ENCODE measurements around the gene FAM47E.
"Not testable (repeated sequence)": the region's sequence is repeated elsewhere in the genome, so short reads cannot be mapped to it uniquely, and the experiment has no call there.

Gene FAM47E

DNA sequence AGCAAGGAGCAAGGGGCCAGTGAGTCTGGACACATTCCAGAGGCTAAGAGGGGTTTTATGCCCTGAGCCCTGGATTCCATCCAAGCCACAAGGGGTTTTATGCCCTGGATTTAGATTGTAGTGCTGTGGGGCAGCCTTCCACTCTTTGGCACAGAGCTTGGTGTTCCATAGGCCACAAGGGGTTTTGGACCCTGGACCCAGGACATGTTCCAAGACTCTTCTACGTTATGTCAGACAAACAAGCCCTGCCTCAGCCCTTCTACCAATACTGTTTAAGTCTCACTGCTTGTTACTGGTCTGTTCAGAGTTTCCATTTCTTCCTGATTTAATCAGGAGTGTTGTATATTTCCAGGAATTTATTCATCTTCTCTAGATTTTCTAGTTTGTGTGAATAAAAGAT lies 25.1 kb upstream of the FAM47E start:
- no peak for FAIRE-seq

DNA sequence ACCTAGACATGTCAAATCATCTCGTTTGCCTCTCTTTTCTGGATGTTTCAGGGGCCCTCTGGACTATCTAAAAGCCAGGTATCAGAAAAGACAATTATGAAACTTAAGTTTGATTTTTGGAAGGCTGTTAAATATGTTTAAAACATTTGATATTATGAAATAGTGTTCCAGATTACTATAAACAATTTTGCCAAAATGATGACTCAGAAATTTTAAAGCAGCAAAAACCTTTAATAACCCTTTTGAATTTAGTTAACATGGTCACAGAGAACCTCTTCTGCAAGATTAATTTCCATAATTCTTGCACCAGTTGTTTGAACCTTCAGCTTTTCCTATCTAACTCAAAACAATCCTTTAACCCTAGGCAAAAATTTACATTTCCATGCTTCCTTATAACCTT lies 18.8 kb upstream of the FAM47E start:
- FAIRE-seq, result no peak

DNA sequence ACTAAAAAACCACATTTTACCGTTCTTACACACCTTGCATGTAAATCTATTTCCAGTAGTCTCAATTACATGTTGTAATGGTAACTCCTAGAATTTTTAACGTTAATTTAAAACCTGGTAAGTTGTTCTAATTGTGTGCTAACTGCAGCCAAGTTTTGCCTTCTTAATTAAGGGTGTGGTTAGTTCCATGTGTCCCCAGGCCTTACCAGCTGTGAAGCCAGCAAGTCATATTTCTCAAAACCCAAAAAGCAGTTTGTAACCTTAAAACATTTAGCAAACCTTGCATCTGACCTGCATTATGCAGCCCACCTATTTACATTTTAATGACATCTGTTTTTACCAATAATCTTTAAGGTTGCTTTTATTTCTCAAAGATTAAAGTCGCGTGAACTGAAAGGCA lies 18.4 kb upstream of the FAM47E start:
- no peak for FAIRE-seq

DNA sequence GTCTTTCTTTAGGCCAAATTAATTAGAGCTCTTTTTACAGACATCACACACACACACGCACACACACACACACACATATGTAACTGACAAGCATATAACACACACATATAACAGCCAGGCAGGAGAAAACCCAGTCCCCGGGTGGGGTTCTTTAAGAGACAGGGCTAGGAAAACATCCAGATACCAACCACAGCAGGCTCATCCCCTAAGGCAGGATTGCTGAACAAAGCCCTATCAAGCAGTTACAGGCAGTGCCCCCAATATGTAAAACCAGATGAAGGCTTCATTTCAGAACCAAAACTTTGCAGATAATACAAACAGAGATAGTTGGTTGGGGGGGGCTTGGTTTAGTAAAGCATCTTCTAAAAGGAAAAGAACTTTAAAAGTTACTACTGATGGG lies 18.0 kb upstream of the FAM47E start:
- FAIRE-seq, result no peak

DNA sequence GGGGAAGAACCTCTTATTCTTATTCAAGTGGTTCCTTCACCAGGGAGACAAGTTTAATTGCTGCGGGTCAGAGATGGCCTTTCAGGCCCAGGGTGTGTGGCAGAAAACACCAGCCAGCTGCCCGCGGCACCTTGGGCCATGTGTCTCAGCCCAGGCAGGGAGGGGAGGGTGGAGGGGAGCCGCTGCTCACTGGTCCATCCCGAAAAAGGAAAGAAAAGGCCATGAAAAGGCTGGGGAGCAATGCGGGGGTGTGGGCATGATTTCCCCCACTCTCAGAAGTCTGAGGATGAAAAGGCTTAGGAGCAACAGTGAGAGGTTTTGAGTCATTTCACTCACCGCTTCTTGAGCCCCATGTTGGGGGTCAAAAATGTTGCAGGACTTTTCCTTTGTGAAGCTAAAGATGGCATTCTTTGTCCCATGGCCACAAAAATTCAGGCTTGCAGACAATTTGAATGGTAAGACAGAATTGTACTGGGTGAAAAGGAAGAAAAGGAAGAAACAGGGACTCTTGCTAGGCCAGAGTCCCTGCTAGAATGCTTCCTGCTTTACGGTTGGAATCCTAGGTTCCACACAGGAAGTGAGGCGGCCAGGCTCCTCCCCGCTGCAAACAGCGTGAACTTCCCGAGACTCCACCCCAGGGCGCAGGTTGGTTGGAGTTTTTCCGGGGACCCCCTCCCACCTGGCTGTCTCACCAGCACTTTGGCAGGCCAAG lies 17.4 kb upstream of the FAM47E start:
- no peak for FAIRE-seq

DNA sequence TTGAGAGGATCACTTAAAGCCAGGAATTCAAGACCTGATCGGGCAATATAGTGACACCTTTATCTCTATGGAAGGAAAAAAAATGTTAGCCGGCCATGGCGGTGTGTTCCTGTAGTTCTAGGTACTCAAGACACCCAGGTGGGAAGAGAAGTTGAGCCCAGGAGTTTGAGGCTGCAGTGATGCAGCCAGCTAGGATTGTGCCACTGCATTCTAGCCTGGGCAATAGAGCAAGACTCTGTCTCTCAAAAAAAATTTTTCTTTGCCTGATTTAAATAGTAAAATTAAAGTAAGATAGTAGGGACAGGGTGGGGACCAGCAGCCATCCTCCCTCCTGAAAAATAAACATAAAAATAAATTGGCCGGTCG lies 16.9 kb upstream of the FAM47E start:
- no peak for FAIRE-seq

DNA sequence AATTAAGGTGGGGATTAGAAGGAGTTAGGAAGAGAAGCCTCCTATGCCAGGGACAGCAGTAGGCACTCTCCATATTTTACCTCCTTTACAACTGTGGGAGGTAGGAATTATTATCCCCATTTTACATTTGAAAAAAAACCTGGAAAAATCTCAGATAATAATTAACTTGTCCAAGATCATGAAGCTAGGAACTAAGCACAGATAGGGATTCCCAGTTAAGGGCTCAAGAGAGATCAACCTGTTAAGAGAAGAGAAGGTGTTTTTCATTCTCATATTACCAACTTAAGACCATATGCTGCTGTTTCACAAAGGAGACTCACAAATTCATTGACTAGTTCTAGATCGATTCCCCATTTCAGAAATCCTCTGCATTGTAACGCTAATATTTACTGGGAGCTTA lies 16.1 kb upstream of the FAM47E start:
- FAIRE-seq, result no peak

DNA sequence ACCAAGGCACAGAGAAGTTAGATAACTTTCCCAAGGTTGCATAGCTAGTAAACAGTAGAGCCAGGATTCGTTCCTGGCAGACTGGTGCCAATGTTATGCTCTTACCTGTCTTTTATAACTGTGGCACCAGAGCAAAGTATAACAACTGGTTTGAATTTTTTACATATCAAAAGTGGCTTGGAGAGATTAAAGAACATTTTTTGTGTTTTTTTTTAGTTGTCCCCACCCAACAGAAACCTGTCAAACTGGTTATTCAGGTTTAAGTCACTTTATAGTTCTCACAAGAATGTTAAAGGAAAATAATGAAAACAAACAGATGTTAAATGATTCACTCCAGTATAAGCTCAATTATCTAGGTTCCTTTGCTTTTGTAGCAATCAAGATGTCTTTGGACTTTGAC lies 15.6 kb upstream of the FAM47E start:
- FAIRE-seq, result no peak

DNA sequence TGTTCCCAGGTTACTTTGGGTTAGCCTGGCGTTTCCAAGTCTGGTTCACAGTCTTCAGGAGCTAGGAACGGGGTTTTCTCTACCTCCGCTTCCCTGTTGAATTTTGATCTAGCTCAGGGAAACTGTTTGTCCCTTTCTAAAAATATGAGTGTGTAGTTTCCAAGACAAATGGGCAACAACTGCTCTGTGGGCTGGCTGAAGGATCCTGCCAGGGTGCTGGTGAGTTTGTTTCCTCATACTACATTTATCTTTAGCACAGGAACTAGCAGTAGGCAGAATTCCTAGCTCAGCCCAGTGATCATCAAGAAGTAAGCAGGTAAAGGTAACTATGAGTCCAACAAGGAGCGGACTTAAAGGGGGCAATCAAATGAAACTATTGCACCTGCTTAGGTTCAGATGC lies 13.3 kb upstream of the FAM47E start:
- FAIRE-seq, result no peak

DNA sequence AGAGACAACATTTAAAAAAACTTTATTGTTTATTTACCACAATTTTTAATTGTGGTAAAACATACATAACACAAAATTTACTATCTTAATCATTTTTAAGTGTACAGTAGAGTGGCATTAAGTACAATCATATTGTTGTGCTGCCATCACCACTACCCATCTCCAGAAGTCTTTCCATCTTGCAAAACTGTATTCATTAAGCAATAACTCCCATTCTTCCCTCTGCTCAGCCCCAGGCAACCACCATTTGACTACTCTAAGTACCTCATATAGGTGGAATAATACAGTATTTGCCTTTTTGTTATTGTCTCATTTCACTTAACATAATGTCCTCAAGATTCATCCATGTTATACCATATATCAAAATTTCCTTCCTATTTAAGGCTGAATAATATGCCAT lies 12.8 kb upstream of the FAM47E start:
- FAIRE-seq, result no peak

DNA sequence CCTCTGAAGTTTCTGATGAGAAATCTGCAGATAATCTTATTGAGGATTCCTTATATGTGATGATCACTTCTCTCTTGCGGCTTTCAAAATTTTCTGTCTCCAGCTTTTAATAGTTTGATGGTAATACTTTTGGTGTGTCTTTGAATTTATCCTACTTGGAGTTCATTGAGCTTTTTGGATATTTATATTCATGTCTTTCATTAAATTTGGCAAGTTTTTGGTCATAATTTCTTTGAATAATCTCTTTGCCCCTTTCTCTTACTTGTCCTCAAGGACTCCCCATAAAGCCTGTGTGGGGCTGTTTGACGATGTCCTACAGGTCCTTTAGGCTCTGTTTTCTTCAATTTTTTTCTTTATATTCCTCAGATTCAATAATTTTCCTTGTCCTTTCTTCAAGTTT lies 11.3 kb upstream of the FAM47E start:
- FAIRE-seq, result no peak

DNA sequence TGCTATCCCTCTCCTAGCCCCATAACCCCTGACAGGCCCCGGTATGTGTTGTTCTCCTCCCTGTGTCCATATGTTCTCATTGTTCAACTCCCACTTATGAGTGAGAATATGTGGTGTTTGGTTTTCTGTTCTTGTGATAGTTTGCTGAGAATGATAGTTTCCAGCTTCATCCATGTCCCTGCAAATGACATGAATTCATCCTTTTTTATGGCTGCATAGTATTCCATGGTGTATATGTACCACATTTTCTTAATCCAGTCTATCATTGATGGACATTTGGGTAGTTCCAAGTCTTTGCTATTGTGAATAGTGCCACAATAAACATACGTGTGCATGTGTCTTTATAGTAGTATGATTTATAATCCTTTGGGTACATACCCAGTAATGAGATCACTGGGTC lies 7.6 kb upstream of the FAM47E start:
- not testable (repeated sequence) for FAIRE-seq

DNA sequence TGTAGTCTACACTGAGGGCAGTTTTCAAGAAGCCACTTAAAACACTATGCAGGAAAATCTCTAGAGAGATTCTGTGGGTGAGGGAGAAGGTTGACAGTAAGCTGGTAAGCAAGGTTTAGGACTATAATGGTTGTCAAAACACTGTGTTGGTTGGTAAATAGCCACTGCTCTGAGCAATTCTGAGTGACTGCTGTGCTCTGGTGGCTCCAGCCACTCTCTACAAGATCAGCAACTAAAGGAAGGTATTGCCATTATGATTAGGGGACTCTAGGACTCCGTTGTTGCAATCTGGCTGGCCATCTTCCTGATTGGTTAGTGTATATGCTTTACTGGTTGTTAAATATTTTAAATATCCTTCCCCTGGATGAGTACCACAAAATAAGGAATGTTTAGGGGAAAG lies 5.5 kb upstream of the FAM47E start:
- no peak for FAIRE-seq

DNA sequence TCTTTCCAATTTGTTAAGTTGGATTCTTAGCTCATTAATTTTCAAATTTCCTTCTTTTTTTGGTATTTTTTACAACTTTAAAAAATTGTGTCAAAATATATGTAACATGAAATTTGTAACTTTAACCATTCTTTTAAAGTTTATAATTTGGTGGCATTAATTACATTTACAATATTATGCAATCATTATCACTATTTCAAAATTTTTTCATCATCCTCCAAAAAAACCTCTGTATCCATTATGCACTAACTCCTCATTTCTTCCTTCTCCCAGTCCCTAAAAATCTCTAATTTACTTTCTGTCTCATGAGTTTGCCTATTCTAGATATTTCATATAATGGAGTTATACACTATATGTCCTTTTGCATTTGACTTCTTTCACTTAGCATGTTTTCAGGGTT lies 4.7 kb upstream of the FAM47E start:
- peak; percentile 26 for FAIRE-seq

DNA sequence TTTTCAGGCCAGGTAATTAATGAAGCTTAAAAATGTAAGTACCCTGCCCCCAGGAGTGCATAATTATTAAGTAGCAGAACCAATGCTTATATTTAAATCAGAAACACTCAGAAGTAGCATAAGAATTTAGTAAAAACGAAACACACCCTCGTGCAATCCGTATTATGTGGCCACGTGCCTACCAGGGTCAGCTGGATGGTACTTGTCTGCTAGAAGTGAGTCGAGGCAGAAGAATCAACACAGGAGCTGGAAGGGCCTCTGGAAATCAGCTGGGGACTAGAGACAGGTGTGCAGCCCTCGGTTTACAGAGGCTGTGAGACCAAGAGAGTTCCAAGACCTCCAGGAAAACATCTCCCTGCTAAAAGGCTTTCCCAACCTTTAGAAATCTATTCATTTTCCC lies 559 bp upstream of the FAM47E start:
- no peak for FAIRE-seq

DNA sequence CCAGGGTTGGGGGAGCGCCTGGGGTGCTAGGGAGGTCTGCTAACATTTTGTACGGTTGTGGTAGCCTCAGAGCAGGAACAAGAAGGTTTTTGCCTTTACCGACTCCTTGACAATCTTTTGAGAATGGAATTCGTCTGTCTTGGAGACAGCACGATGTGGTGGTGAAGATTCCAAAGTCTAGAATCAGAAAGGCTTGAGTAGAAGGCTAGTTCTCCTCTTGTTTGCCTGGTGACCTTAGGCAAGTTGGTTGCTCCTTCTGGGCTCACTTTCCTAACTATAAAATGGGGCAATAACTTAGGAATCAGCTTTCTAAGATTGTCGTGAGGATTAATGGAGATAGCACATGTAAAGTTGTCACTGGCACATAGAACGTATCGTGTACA lies 741 bp downstream of the FAM47E start:
- FAIRE-seq, result no peak

DNA sequence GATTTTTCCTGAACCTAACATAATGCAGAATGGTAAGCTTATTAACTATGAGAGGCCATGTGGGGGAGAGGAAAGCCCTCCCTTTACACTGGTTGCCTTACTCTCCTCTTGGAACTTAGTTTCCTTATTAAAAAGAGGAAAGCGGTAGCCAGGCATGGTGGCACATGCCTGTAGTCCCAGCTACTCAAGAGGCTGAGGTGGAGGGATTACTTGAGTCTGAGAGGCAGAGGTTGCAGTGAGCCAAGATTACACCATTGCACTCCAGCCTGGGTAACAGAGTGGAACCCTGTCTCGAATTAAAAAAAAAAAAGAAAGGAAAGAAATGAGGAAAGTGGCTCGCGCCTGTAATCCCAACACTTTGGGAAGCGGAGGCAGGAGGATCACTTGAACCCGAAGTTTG lies 2.0 kb downstream of the FAM47E start:
- no peak for FAIRE-seq

DNA sequence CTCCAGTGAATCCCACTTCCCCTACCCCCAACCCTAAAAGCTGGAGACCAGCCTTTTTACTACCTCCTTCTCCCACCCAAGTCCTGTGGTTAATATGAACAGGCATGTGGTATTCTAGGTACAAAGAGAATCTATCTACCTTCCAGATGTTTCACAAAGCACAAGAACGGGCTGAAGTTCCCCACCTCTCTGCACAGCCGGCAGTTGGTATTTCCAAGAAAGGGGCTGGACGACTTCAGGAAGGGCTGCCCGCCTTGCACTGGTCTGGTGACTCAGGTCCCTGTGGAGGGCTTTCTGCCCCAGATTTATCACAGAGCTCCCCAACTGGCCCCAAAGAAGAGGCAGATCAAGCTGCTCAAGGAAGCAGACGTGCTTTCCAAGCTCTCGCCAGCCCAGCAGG lies 4.5 kb downstream of the FAM47E start:
- FAIRE-seq, result no peak

DNA sequence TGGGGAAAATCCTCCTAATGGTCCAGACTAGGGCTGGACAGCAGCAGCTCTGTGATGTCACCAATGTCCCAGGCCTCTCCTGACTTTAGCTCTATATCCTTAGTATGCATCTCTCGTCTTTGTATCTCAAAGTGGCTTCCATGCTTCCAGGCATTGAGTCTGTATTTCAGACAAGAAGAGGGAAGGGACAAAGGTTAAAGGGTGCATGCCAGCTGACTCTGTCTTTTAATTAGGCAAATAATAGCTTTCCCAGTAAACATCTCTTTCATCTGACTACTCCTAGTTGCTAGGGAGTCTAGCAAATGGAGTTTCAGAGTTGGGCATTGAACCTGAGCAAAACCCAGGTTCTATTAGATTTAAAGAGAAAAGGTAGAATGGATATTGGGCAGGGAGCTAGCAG lies 5.4 kb downstream of the FAM47E start:
- no peak for FAIRE-seq

DNA sequence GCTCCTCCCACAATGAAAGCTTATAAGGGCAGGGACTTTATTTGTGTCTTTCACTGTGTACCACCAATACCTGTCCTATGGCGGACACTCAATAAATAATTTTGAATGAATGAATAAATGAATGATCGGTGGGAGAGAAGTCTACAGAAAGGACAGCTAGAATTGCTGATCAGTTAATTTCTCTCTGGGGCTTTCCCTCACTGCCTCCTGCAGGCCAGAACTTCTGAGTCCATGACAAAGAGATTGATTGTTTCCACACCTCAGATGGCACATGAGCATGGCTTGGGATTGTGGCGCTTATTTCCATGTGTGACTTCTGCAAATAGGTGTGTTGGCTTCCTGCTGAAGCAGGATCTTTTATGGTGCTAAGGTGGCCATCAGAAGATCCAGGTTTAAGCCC lies 6.3 kb downstream of the FAM47E start:
- FAIRE-seq, result no peak

DNA sequence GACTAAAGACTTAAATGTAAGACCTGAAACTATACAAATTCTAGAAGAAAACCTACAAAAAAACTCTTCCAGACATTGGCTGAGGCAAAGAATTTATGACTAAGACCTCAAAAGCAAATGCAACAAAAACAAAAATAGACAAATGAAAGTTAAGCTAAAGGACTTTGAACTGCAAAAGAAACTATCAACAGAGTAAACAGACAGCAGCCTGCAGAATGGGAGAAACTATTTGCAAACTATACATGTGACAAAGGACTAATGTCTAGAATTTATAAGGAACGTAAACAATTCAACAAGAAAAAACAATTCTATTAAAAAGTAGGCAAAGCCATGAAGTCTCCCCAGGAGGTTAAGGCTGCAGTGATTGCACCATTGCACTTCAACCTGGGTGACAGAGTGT lies 9.1 kb downstream of the FAM47E start:
- FAIRE-seq, result no peak

DNA sequence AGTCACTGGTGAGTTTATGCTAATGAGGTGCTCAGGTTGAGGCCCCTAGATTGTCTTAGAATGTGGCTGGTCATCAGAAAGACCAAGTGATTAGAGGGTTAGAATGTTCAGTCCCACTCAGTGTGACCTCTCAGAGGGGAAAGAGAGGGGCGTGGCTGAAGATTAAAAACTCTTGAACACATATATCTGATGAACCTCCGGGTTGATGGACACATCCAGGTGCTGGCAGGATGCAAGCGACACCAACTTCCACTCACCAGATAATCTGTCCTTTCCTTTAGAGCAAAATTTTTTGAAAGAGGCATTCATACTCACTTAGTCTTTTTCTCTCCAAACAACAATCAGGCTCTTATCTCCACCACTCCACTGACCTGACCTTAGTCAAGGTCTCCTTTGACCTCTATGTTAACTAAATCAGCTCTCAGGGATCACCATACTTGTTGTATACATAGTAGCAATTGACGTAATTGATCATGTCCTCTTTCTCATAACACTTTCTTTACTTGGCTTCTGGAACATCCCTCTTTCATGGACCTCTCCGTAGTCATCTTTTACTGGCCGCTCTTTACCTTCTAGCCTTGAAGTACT lies 14.2 kb downstream of the FAM47E start:
- FAIRE-seq, result no peak

DNA sequence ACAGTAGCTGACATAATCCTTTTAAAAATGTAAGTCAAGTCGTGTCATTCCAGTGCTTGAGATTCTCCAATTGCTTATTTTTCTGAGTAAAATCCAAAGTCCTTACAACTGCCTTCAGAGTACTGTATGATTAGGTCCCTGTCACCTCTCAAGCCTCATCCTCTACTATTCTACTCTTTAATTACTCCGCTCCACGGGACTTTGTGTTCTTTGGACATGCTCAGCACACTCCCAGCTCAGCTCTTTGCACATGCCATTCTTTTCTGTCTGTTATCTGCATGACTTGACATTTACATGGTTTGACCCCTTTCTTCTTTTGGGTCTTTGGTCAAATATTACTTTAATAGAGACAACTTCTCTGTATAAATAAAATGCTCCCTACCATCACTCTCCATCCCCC lies 15.1 kb downstream of the FAM47E start:
- no peak for FAIRE-seq

DNA sequence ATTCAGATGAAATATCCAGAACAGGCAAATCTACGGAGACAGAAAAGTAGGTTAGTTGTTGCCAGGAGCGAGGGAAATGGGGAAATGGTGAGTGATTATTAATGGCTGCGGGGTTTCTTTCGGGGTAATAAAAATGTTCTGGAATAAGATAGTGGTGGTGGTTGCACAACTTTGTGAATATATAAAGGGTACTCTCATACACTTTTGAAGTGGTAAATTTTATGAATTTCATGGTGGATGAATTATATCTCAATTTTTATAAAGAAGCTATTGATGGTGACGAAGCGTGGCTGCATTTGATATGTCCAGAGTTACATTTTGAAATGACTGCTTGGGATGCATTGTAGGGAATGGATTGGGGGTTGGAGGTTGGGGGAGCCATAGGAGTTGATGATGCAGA lies 16.3 kb downstream of the FAM47E start:
- no peak for FAIRE-seq
